M059J (cell line): ENCODE measurements around the gene TTLL5. TPM values are rescaled to one million over a fixed set of nuclear protein-coding genes. Genes with fewer than 3 reads are reported as not detected.
A peak's percentile ranks its signal among the peaks of the same experiment; 100 is the strongest.

Source experiments
- DNase-seq: peaks from one replicate; pipeline ENCODE4 v3.0.0-alpha.2; 2012; ENCODE audit warnings: low read depth
- total RNA-seq: library from RNA; depleted of rRNA; stranded (reverse); fragments of >200 nt; shearing (Covaris generic); gene quantifications from 2 replicates; pipeline ENCODE4 v1.2.3, GENCODE V29; 2014

TTLL5 gene
- total RNA-seq, 1 experiment from 2014 or later = 31.0 TPM

DNA sequence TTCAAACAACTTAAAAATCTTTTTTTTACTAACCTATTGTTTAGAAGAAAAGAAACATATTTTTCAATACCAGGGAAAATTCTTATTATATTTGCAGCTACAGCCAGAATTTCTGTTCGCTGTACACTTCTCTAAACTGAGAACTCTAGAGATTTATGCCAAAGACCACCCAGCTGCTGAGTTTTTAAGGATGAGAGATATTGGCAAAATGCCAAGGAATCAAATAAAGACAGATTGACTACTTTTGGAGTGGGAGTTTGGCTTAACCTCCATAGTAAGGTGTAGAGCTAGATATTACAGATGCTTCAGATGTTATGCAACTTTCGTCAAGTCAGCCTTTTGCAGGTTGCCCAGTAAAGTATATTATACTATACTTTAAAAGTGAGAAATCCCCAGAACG is 71.8 kb downstream of the TTLL5 start:
- no peak for DNase-seq

GRCh38 chr14:75734854-75735253 is 73.8 kb downstream of the TTLL5 start:
- no peak for DNase-seq

GRCh38 chr14:75736845-75737485 is 75.9 kb downstream of the TTLL5 start:
- DNase-seq = no peak

DNA sequence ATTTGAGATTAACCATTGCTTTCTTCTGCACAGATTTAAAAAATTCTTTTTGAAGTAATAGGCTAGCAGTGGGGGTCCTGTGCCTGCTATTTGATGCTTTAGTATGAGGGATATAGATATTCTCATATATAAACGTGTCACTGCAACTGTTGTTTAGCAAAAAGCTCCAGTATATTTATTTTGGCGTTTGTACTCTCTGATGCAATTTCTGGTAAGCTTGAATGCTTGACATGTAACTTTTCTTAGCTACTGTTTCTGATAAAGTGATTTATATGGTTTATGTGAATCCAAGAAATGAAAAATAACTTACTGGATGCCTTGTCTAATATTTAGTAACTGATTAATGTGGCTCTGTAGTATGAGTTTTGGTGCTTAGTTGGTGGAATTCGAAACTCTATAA is 77.1 kb downstream of the TTLL5 start:
- no peak for DNase-seq

DNA sequence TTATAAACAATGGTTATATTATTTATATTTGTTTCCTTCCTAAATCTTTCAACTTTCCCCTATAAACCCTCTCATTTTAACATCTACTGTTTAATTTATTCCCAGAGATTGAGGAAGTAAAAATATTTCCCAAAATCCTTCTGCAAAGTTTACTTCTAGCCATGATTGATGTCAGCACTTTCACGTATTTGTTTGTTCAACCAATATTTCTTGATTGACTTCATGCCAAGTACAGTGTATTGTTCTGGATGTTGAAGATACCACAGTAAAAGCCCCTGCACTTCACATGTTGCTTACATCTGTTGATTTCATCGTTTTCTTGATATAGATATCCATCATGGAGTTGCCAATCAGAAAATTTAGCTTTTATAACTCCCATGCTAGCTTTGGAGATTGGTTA is 81.8 kb downstream of the TTLL5 start:
- DNase-seq = no peak

DNA sequence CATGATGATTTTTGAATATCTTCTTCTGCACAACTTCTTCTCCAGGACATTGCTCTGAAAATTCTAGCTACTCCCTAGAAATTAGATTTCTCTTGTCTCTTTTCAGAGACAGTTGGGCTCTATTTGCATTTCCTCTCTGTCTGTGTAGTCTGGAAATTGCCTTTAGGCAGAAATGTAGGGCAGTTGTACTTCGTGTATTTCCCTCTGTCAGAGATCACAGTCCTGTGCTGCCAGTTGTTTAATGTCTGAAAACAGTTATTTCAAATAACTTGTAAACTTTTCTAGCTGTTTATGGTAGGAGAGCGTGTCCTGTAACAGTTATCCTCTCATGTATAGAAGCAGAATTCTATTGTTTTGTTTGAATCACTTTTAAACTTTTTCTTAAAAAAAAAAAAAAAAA is 86.9 kb downstream of the TTLL5 start:
- no peak for DNase-seq

GRCh38 chr14:75748336-75748735 is 87.3 kb downstream of the TTLL5 start:
- DNase-seq = no peak

DNA sequence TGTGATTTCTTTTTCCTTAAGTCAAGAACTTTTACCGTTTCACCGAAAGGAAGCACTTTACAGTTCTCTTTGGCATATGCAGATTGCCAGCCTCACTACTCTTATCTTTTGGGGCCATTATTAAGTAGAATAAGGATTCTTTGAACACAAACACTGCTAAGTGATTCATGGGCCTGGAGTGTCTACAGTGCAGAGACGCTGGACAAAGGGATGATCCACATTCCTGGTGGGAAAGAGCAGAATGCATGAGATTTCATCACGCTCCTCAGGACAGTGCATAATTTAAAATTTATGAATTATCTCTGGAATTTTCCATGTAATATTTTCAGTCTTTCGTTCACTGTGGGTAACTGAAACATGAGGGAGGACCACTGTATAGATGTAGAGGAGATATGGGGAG is 90.2 kb downstream of the TTLL5 start:
- no peak for DNase-seq

GRCh38 chr14:75752086-75752485 is 91.0 kb downstream of the TTLL5 start:
- DNase-seq = no peak

GRCh38 chr14:75752907-75753594 is 92.0 kb downstream of the TTLL5 start:
- no peak for DNase-seq

GRCh38 chr14:75753696-75754095 is 92.7 kb downstream of the TTLL5 start:
- no peak for DNase-seq

DNA sequence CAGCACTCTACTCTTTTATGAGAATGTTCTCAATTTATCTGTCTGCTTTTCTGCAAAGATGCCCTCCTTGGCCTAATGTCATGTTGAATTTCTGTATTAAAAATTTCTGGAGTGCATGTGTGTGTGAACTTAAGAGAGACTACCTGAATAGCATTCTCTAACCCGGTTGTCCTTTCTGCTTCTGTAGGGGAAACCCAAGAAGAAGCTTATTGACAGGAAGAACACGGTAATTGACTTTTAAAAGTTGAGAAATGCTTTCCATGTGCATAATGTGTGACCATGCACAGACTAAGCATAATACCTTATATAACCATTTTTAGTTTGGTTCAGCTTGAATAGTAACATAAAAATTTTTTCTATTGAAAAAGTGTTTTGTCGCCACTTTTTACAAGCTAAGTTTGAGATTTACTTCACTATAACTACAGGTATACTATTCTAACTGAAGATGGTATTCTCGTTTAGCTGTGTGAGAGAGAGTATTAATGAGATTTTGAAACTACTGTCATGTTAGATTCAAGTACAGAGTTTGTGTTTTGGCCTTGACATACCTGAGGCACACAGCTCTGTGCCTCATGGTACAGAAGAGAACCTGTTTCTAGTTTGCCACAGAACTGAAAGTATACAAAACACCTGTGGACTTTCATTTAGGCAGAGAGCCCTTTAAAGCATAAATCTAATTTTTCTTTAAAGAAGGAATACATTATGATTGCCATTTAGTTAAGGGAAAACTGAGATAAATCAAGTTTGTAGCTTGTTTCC is 96.8 kb downstream of the TTLL5 start:
- DNase-seq = no peak

- no peak for DNase-seq
Observed at GRCh38 chr14:75764020-75764419, 103.0 kb downstream of the TTLL5 start.

DNA sequence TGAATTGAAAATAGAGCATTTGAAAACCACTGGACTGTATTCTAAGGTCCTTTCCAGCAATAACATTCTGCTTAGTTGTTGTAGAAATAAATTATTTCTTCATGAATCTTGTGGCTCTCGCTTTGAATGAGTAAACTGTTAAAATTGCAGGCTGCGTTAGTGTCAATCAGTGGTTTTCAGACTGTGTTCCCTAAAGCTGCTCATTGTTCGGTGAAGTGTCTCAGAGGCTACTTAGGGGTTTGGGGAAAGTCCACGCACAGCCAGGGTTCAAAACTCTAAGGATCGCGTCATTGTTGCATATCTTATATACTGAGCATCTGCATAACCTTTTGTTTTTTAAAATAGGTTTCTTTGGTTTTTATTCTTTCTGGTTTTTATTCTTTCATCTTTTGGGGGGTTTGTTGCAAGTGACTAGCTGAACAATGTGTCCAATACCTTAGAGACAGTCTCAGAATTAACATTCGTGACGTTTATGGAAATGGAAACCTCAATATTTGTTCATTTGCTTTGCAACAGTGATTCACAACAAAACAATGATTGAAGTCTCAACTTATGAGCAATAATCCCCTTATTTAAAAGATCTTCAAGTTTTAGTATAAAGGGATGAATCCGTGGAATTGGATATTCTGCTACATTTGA is 108.1 kb downstream of the TTLL5 start:
- peak; percentile 43 for DNase-seq

- DNase-seq = no peak
Observed at GRCh38 chr14:75770635-75771034, 109.6 kb downstream of the TTLL5 start.

DNA sequence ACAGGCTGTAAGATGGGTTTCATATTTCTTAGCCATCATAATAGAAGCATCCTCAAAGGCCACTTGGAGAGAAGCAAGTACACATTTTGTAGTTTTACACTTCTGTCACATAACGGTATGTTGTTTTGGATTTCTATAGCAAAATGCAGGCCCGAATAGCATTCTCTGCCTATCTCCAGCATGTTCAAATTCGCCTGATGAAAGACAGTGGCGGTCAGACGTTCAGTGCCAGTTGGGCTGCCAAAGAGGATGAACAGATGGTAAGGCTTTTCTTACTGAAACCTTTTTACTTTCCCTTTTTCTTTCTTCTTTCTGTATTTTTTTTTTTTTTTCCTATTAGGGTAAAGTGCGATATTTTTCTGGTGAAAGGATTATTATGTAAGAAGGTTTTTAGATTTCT is 110.5 kb downstream of the TTLL5 start:
- no peak for DNase-seq

- DNase-seq = no peak
Observed at GRCh38 chr14:75773046-75773445, 112.0 kb downstream of the TTLL5 start.

GRCh38 chr14:75781096-75781495 is 120.0 kb downstream of the TTLL5 start:
- DNase-seq = no peak

DNA sequence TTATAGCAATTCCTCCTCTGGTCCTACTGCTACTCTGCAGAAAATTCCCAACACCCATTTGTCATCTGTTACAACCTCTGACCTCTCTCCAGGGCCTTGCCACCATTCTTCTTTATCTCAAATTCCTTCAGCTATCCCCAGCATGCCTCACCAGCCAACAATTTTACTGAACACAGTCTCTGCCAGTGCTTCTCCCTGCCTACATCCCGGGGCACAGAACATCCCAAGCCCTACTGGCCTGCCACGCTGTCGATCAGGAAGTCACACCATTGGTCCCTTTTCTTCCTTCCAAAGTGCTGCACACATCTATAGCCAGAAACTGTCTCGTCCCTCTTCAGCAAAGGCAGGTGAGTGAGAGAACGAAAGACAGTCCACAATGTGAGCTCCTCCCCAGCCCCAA is 122.1 kb downstream of the TTLL5 start:
- no peak for DNase-seq

GRCh38 chr14:75783602-75784313 is 122.7 kb downstream of the TTLL5 start:
- no peak for DNase-seq

GRCh38 chr14:75784314-75784686 is 123.3 kb downstream of the TTLL5 start:
- no peak for DNase-seq

- no peak for DNase-seq
Observed at GRCh38 chr14:75793806-75794205, 132.8 kb downstream of the TTLL5 start.
